ENCODE measurements around the gene METTL25. TPM values are rescaled to one million over a fixed set of nuclear protein-coding genes. Genes with fewer than 3 reads are reported as not detected.

METTL25 gene
- total RNA-seq, 1 donor from 2014 or later = 11.7 TPM

DNA sequence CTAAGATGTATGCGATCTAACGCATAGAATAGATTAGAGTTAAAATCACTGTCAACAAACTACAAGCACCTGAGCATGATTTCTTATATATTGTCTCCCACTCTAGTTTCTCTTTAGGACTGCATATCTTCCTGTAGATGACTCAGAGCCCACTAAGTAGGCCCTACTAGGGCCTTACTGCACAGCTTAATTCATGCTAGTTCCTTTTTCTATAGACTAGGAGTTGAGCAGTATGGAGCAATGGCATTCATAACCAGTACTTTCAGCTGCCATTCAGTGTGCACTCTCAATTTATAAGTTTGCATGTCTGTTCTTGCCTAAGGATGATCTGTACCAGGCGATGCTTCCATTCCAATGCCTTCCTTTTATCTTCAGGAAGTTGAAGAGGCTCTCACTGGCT lies 103.5 kb downstream of the METTL25 start:
- intact Hi-C loops (cut with micrococcal nuclease) = no loop called here

- intact Hi-C loops (cut with micrococcal nuclease) = no loop called here
These were observed 110.2 kb downstream of the METTL25 start for GRCh38 chr12:82468563-82468962.

DNA sequence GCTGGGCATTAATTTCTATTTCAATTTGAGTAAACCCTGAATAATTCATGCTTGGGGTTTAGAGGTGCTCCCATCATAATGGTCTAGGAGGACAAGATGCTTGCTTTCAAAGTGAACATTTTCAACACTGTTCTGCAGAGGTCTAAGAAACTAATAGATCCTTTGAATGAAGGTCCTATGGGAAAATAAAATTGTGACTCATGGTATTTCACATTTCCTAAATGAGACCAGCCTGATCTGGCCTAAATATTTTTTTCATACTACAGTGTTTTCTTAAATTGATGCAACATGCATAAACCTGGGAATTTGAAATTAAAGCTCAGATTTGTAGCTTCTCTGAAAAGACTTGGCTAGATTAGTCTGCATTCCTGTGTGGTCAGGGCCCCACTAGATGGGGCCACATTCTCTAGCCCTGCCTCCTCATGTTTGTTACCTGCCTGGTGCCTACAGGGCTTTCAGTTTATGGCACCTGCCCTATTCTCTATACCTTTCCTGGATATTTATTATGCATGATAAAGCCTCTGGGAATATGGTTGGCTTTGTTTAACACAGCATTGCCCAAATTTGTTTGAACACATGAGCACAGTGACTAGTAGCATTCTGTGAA lies 112.7 kb downstream of the METTL25 start:
- intact Hi-C loops (cut with micrococcal nuclease) = no loop called here

GRCh38 chr12:82473111-82473754 lies 114.9 kb downstream of the METTL25 start:
- intact Hi-C loops (cut with micrococcal nuclease) = no loop called here

GRCh38 chr12:82474181-82474797 lies 116.0 kb downstream of the METTL25 start:
- intact Hi-C loops (cut with micrococcal nuclease) = no loop called here

- intact Hi-C loops (cut with micrococcal nuclease) = no loop called here
These were observed 116.5 kb downstream of the METTL25 start for GRCh38 chr12:82474798-82475184.

GRCh38 chr12:82475211-82475610 lies 116.9 kb downstream of the METTL25 start:
- intact Hi-C loops (cut with micrococcal nuclease) = no loop called here

GRCh38 chr12:82476511-82476910 lies 118.2 kb downstream of the METTL25 start:
- intact Hi-C loops (cut with micrococcal nuclease) = no loop called here

- intact Hi-C loops (cut with micrococcal nuclease) = no loop called here
These were observed 121.2 kb downstream of the METTL25 start for GRCh38 chr12:82479511-82479910.

- intact Hi-C loops (cut with micrococcal nuclease) = no loop called here
These were observed 122.3 kb downstream of the METTL25 start for GRCh38 chr12:82480606-82481005.

GRCh38 chr12:82481954-82482353 lies 123.6 kb downstream of the METTL25 start:
- intact Hi-C loops (cut with micrococcal nuclease) = no loop called here

GRCh38 chr12:82486524-82487235 lies 128.4 kb downstream of the METTL25 start:
- intact Hi-C loops (cut with micrococcal nuclease) = no loop called here

DNA sequence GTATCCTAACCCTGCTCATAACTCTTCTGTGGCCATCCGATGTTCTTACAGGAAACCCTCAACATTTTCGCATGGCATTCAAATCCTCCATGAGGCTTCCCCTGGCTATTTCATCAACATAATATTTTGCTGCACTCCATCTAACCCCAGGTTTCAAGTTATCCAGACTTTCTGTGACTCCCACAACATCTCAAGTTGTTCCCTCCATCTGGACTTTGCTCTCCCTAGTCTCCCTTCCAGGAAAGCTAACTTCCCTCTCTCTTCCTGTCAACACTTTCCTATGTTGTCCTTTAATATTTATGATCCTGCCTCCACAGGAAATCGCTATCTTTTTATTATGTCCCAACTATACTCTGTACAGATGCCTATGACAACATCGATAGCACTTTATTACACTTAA lies 146.1 kb downstream of the METTL25 start:
- intact Hi-C loops (cut with micrococcal nuclease) = no loop called here

GRCh38 chr12:82505150-82505549 lies 146.8 kb downstream of the METTL25 start:
- intact Hi-C loops (cut with micrococcal nuclease) = no loop called here

- intact Hi-C loops (cut with micrococcal nuclease) = no loop called here
These were observed 149.4 kb downstream of the METTL25 start for GRCh38 chr12:82507686-82508085.

- intact Hi-C loops (cut with micrococcal nuclease) = no loop called here
These were observed 152.1 kb downstream of the METTL25 start for GRCh38 chr12:82510386-82510785.

DNA sequence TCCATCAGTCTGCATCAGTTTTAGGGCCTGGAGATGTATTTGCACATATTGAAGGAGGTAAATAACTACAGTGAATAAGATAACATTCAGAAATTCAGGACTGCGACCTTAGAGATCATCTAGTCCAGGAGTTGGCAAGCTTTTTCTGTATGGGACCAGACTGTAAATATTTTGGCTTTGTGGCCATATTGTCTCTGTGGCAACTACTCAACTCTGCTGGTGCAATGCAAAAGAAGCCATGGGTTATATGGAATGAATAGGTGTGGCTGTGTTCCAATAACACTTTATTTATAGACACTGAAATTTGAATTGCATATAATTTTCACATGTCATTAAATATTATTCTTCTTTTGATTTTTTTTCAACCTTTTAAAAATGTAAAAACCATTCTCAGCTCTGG lies 156.6 kb downstream of the METTL25 start:
- intact Hi-C loops (cut with micrococcal nuclease) = no loop called here

DNA sequence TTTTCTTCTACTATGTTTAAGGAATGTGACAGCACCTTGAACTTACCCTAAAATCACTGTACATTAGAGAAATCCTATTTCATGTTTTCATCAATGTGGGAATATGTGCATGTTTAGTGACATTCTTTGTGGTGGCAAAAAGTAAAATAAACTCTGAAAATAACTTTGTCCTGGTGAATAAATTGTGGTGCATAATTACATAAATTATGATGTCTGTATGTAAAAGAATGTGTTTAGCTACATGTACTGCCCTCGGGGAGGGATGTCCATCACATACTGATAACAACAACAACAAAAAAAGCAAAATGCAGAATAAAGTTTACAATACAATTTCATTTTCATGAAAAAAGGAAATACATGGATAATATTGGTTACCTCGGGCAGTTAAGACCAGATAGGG lies 157.3 kb downstream of the METTL25 start:
- intact Hi-C loops (cut with micrococcal nuclease) = no loop called here

DNA sequence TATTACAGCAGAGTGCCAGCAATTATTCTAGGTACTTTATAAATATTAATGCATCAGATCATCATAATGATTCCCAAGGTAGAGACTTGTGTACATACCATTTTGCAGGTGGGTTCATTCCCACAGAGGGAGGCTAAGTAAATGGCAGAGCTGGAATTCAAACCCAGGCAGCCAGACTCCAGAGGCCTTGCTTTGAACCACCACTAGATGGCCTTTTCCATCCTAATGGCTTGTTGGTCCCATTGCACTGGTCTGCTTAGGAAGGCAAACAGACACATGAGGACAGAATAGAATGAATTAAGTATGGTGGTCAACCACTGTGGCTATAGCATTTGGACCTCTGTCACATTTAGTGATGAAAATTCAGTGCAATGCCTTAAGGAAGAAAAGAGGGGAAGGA lies 158.7 kb downstream of the METTL25 start:
- intact Hi-C loops (cut with micrococcal nuclease) = no loop called here

DNA sequence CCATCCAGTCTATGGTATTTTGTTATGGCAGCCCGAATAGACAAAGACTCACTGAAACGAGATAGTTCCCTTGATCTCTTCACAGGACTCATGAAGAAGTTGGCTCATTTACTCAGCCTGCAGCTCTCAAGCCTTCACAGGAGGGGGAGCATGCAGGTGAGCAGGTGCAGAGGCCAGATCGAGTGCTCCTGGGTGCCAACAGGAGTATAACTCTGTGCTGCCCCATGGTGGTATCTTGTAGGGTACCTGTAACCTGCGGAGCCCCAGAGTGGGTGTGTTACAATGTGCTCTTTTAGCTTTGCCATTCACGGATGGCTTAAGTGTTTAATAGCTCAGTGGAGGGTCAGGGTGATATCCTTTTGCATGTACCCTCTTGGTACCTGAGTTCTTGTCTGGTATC lies 159.5 kb downstream of the METTL25 start:
- intact Hi-C loops (cut with micrococcal nuclease) = no loop called here

GRCh38 chr12:82519510-82519909 lies 161.2 kb downstream of the METTL25 start:
- intact Hi-C loops (cut with micrococcal nuclease) = no loop called here

GRCh38 chr12:82522285-82522684 lies 164.0 kb downstream of the METTL25 start:
- intact Hi-C loops (cut with micrococcal nuclease) = no loop called here
